Measurements from ENCODE around the gene DUSP11. TPM values are rescaled to one million over a fixed set of nuclear protein-coding genes. Genes with fewer than 3 reads are reported as not detected.

The DUSP11 gene
- total RNA-seq, 1 donor from 2014 or later, result 36.3 TPM

GRCh38 chr2:73776381-73776780 lies 3.5 kb downstream of the DUSP11 start:
- no peak for DNase-seq (ENCODE audit: extremely low spot score in 2 of 2)
- Histone ChIP-seq H3K27ac (no peak overlapping the region), H3K4me1 (peaks cover 27% of the 10 kb centered on the region), H3K27me3 (no peaks in the 10 kb centered on the region), H3K36me3 (peaks cover 0 to 40% of the 10 kb centered on the region in 2 donors), H3K9me3 (no peaks in the 10 kb centered on the region), H3K4me3 (no peak overlapping the region)
- intact Hi-C loops (cut with DNase I), result no loop called here
- no peak for TF ChIP-seq POLR2A (IDR thresholded peaks at IDR 0.05)
- TF ChIP-seq CTCF (IDR thresholded peaks at IDR 0.05), result no peak
- no peak for TF ChIP-seq POLR2AphosphoS5 (IDR thresholded peaks at IDR 0.05; ENCODE audit: insufficient read depth in 1 of 2, low read depth in 1 of 2)

DNA sequence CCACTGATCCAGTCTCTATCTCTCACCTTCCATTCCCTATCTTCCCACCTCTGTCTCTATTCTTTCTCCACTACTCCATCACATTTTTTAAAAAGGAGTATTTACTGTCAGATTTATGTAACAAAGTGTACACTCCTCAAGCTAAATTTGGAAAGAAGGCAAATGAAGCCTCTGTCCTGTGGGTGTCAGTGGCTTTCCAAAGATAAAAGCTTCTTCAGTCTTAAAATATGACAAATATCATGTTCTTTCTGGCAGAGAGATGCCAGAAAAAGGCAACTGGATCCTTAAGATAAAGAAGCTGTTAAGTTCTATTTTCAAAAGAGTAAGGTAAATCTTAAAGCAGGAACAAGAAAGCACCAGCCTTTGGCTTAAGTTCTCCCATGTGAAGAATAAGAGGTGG lies 7.1 kb downstream of the DUSP11 start:
- H3K36me3 ChIP-seq, result peaks cover 0 to 54% of the 10 kb centered on the region in 2 donors
- DNase-seq (ENCODE audit: extremely low spot score in 2 of 2), result no peak
- H3K27ac ChIP-seq, result no peak overlapping the region
- H3K9me3 ChIP-seq, result no peaks in the 10 kb centered on the region
- H3K4me3 ChIP-seq, result no peak overlapping the region
- intact Hi-C loops (cut with DNase I), result no loop called here
- peaks cover 14% of the 10 kb centered on the region for H3K4me1 ChIP-seq
- H3K27me3 ChIP-seq, result no peaks in the 10 kb centered on the region
- TF ChIP-seq POLR2AphosphoS5 (IDR thresholded peaks at IDR 0.05; ENCODE audit: insufficient read depth in 1 of 2, low read depth in 1 of 2), result no peak
- TF ChIP-seq CTCF (IDR thresholded peaks at IDR 0.05), result no peak
- no peak for TF ChIP-seq POLR2A (IDR thresholded peaks at IDR 0.05)

DNA sequence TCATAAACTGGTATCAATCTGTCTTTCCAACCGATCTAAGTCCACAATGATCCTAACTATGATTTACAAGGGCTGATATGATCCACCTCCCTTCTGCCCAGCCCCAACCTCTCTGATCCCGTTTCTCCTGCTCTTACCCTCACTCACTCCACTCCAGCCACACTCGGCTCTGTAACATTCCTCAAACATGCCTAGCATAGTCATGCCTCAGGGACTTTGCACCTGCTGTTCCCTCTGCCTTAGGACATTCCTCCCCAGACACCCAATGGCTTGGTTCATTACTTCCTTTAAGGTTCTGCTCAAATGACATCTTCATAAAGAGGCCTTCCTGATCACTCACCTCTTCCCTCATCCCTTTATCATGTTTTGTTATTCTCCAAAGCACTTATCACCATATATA lies 9.2 kb downstream of the DUSP11 start:
- TF ChIP-seq POLR2AphosphoS5 (IDR thresholded peaks at IDR 0.05; ENCODE audit: insufficient read depth in 1 of 2, low read depth in 1 of 2), result no peak
- TF ChIP-seq CTCF (IDR thresholded peaks at IDR 0.05), result no peak
- TF ChIP-seq POLR2A (IDR thresholded peaks at IDR 0.05), result no peak
- Histone ChIP-seq H3K27me3 (no peaks in the 10 kb centered on the region), H3K27ac (no peak overlapping the region), H3K4me1 (no peaks in the 10 kb centered on the region), H3K4me3 (no peak overlapping the region), H3K9me3 (no peaks in the 10 kb centered on the region), H3K36me3 (peaks cover 0 to 70% of the 10 kb centered on the region in 2 donors)
- no peak for DNase-seq (ENCODE audit: extremely low spot score in 2 of 2)
- intact Hi-C loops (cut with DNase I), result no loop called here

DNA sequence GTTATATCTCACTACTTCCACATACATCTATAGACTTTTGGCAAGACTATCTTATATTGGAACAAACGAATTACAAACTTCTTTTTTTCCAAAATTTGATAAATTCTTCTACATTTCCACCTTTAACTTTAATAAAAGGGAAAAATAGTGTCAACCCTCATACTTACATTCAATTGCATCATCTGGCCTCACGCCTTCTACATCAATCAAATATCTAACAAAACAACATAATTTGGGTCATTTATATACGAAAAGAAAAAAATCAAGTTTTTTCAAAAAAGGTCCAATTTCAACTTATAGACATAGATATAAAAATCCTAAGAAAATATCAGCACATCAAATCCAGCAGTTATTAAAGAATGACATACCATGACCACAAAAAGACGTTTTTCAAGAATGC lies 12.9 kb downstream of the DUSP11 start:
- Histone ChIP-seq H3K9me3 (no peaks in the 10 kb centered on the region), H3K4me3 (no peak overlapping the region), H3K27ac (no peak overlapping the region), H3K36me3 (peaks cover 0 to 68% of the 10 kb centered on the region in 2 donors), H3K4me1 (no peaks in the 10 kb centered on the region), H3K27me3 (no peaks in the 10 kb centered on the region)
- no peak for DNase-seq (ENCODE audit: extremely low spot score in 2 of 2)
- intact Hi-C loops (cut with DNase I), result no loop called here
- TF ChIP-seq POLR2AphosphoS5 (IDR thresholded peaks at IDR 0.05; ENCODE audit: insufficient read depth in 1 of 2, low read depth in 1 of 2) (no peak), POLR2A (IDR thresholded peaks at IDR 0.05) (no peak), CTCF (IDR thresholded peaks at IDR 0.05) (no peak)

DNA sequence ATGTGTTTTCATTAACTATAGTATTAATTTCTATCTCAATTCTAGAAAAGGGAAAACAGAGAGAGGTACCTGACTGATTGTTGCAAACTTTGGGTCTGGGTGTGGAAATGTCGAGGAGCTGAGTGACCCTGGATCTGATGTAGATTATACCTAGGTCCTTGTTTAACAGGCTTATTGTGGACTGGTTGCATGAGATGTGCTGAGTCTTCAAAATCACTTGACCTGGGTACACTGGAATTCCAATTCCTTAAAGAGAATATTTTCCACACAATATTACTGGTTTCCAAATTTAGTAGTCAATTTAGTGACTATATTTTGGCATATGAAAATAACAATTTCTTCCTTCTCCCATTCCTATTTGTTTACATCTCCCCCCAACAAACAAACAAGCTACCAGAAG lies 13.6 kb downstream of the DUSP11 start:
- Histone ChIP-seq H3K27ac (no peak overlapping the region), H3K9me3 (no peaks in the 10 kb centered on the region), H3K4me3 (no peak overlapping the region), H3K4me1 (no peaks in the 10 kb centered on the region), H3K36me3 (peaks cover 0 to 65% of the 10 kb centered on the region in 2 donors), H3K27me3 (no peaks in the 10 kb centered on the region)
- TF ChIP-seq POLR2AphosphoS5 (IDR thresholded peaks at IDR 0.05; ENCODE audit: insufficient read depth in 1 of 2, low read depth in 1 of 2) (no peak), POLR2A (IDR thresholded peaks at IDR 0.05) (no peak), CTCF (IDR thresholded peaks at IDR 0.05) (no peak)
- intact Hi-C loops (cut with DNase I), result no loop called here
- no peak for DNase-seq (ENCODE audit: extremely low spot score in 2 of 2)
